Measurements from ENCODE around the gene ILDR1.
"Not testable (repeated sequence)": the region's sequence is repeated elsewhere in the genome, so short reads cannot be mapped to it uniquely, and the experiment has no call there.

ILDR1 gene

GRCh38 chr3:121938141-121938855 is 83.7 kb downstream of the ILDR1 start:
- not testable (repeated sequence) for DNase-seq

Data from DMS79 treated with DMSO at 0.1 percent for 48 hours (cell line).